ENCODE data around the gene PDAP1. TPM values are rescaled to one million over a fixed set of nuclear protein-coding genes. Genes with fewer than 3 reads are reported as not detected.

The PDAP1 gene
- total and polyA plus RNA-seq, 2 of the 13 experiments (the other 11 are each of a cell fraction or from before 2014, with no cell fraction given): 13.0 to 100 TPM

DNA sequence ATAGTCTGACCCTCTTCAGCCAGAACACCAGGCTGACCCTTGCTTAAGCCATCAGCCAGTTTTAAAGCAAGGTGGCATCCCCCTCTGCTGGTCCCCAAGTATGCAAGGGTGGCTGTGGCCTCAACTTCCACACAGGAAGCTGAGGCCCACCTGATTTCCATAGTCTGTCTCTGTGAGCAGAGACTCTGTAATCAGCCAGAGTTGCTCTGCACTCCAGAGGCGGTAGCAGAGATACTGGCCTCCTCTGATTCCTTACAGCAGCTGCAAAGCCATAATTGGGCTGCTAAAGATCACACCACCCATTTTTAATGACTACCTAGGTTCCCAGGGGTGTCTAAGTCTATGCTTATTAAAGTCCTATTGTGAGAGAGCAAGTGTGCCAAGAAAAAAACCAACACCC lies 1.8 kb downstream of the PDAP1 start (continued):
- TF ChIP-seq, protein P1, sequence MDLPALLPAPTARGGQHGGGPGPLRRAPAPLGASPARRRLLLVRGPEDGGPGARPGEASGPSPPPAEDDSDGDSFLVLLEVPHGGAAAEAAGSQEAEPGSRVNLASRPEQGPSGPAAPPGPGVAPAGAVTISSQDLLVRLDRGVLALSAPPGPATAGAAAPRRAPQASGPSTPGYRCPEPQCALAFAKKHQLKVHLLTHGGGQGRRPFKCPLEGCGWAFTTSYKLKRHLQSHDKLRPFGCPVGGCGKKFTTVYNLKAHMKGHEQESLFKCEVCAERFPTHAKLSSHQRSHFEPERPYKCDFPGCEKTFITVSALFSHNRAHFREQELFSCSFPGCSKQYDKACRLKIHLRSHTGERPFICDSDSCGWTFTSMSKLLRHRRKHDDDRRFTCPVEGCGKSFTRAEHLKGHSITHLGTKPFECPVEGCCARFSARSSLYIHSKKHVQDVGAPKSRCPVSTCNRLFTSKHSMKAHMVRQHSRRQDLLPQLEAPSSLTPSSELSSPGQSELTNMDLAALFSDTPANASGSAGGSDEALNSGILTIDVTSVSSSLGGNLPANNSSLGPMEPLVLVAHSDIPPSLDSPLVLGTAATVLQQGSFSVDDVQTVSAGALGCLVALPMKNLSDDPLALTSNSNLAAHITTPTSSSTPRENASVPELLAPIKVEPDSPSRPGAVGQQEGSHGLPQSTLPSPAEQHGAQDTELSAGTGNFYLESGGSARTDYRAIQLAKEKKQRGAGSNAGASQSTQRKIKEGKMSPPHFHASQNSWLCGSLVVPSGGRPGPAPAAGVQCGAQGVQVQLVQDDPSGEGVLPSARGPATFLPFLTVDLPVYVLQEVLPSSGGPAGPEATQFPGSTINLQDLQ (CRISPR knock-in tag; IDR thresholded peaks at IDR 0.05): no peak

DNA sequence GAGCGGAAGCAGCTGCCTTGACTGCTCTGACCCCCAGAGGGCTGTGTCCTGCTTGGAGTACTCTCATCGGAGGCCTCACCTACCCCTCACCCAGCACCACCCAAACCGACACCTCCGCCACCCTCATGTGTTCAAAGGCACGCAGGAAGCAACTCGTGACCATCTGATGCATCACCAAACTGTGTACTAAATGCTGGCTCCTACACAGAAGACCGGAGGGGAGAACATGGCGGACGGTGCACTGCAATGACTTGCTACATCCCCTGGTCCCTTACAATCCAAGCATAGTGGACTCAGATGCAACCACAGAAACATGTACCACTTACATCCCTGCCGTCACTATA lies 3.4 kb downstream of the PDAP1 start:
- H3K9me3 ChIP-seq (ENCODE audit: low read length): no peaks in the 10 kb centered on the region
- H3K4me1 ChIP-seq (ENCODE audit: insufficient read depth, low read length): peaks cover 29% of the 10 kb centered on the region
- no peak overlapping the region for H3K4me3 ChIP-seq (replicated peaks in 1 of 3; ENCODE audit: insufficient read depth in 1 of 3, low read depth in 2 of 3, low read length in 3 of 3)
- WGBS (ENCODE audit: low lambda C conversion rate): 100% methylated on average over 9 of the region's 10 CpGs
- POLR2A ChIA-PET: no interaction called here
- CTCF ChIA-PET (ENCODE audit: low intra/inter-chr PET ratio, low total read pairs): no interaction called here
- H3K9ac ChIP-seq (ENCODE audit: insufficient read depth, low read depth, low read length): no peak overlapping the region
- no TSS peak for BruUV-seq (replicated peaks)
- peaks cover 31 to 46% of the 10 kb centered on the region in 2 experiments for H3K36me3 ChIP-seq (replicated peaks in 1 of 2; ENCODE audit: control insufficient read depth in 1 of 2, insufficient read depth in 2 of 2, low read length in 2 of 2)
- DNase-seq (ENCODE audit: low spot score) (no peak), FAIRE-seq (no peak), ATAC-seq (no peak)
- in situ Hi-C loops (cut with HindIII; ENCODE audit: extremely low pct_ligation_motif_present, low pct_unique_long_range_greater_than_20kb) (no loop called here), intact Hi-C loops (cut with micrococcal nuclease; ENCODE audit: unreplicated experiment) (loop anchor here (5.0 kb wide), 1 partner anchor 33 kb away; the partner anchor contains the start of gene ARPC1B)
- no peak overlapping the region for H3K4me2 ChIP-seq (ENCODE audit: low read depth, low read length)
- no peak for TF ChIP-seq FOXK2 (IDR thresholded peaks at IDR 0.05)
- TF ChIP-seq ZZZ3 (CRISPR knock-in tag; IDR thresholded peaks at IDR 0.05; ENCODE audit: borderline replicate concordance): no peak
- no peak for TF ChIP-seq ZNF232 (CRISPR knock-in tag; IDR thresholded peaks at IDR 0.05; ENCODE audit: borderline replicate concordance)
- TF ChIP-seq MED1 (CRISPR knock-in tag; IDR thresholded peaks at IDR 0.05): no peak
- no peak for TF ChIP-seq NFE2L2 (IDR thresholded peaks at IDR 0.05; ENCODE audit: low read length)
- no peak for TF ChIP-seq ETV6 (CRISPR knock-in tag; conservative IDR thresholded peaks at IDR 0.05)
- no peak for TF ChIP-seq TBL1XR1 (IDR thresholded peaks at IDR 0.05; ENCODE audit: borderline replicate concordance, low read length, partially characterized antibody)
- no peak for TF ChIP-seq ZNF672 (CRISPR knock-in tag; IDR thresholded peaks at IDR 0.05)
- TF ChIP-seq DNMT1 (CRISPR knock-in tag; IDR thresholded peaks at IDR 0.05): no peak
- TF ChIP-seq, protein P2, sequence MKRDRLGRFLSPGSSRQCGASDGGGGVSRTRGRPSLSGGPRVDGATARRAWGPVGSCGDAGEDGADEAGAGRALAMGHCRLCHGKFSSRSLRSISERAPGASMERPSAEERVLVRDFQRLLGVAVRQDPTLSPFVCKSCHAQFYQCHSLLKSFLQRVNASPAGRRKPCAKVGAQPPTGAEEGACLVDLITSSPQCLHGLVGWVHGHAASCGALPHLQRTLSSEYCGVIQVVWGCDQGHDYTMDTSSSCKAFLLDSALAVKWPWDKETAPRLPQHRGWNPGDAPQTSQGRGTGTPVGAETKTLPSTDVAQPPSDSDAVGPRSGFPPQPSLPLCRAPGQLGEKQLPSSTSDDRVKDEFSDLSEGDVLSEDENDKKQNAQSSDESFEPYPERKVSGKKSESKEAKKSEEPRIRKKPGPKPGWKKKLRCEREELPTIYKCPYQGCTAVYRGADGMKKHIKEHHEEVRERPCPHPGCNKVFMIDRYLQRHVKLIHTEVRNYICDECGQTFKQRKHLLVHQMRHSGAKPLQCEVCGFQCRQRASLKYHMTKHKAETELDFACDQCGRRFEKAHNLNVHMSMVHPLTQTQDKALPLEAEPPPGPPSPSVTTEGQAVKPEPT (CRISPR knock-in tag; IDR thresholded peaks at IDR 0.05; ENCODE audit: low read depth): no peak
- no peak for TF ChIP-seq MNT (IDR thresholded peaks at IDR 0.05)
- no peak for TF ChIP-seq CREM (IDR thresholded peaks at IDR 0.05)
- TF ChIP-seq CREM (CRISPR knock-in tag; IDR thresholded peaks at IDR 0.05): no peak
- TF ChIP-seq ZNF101 (CRISPR knock-in tag; IDR thresholded peaks at IDR 0.05; ENCODE audit: borderline replicate concordance, low read depth): no peak
- TF ChIP-seq ZNF468 (CRISPR knock-in tag; IDR thresholded peaks at IDR 0.05): no peak
- TF ChIP-seq ZNF749 (CRISPR knock-in tag; IDR thresholded peaks at IDR 0.05; ENCODE audit: borderline replicate concordance): no peak
- no peak for TF ChIP-seq SSRP1 (CRISPR knock-in tag; IDR thresholded peaks at IDR 0.05)
- H3K27ac ChIP-seq (ENCODE audit: extremely low read length, insufficient read depth, low read length): no peak overlapping the region
- peaks cover 0 to 4% of the 10 kb centered on the region in 2 experiments; a peak in 2 of 5 replicates for H3K27me3 ChIP-seq (ENCODE audit: control insufficient read depth in 1 of 2, insufficient read depth in 2 of 2, low read length in 2 of 2)
- H4K20me1 ChIP-seq (ENCODE audit: insufficient read depth, low read length): peaks cover 3% of the 10 kb centered on the region; the same call in 1 of the 2 replicates
- peaks cover 51% of the 10 kb centered on the region for H3K79me2 ChIP-seq (ENCODE audit: insufficient read depth, low read length)
- H2AFZ ChIP-seq (ENCODE audit: low read length): no peak overlapping the region
